Measurements from ENCODE around the gene MAML1.

GRCh38 chr5:179812997-179813607 lies 80.5 kb downstream of the MAML1 start:
- no peak for TF ChIP-seq CTCF (IDR thresholded peaks at IDR 0.05; ENCODE audit: insufficient read depth, low read depth, low read length)
- TF ChIP-seq EZH2 (IDR thresholded peaks at IDR 0.05; ENCODE audit: insufficient read depth, low read length) = no peak

Data from astrocyte (in vitro differentiated cells and primary cell).